ENCODE measurements around the gene CXCR5. TPM values are rescaled to one million over a fixed set of nuclear protein-coding genes. Genes with fewer than 3 reads are reported as not detected.

The CXCR5 gene
- total and polyA plus RNA-seq, 10 donors = 25.0 to 66.6 (median 34.3) TPM

- H3K27me3 ChIP-seq (replicated peaks in 1 of 7) = no peaks in the 10 kb centered on the region
- no peak for TF ChIP-seq POLR2AphosphoS5 (IDR thresholded peaks at IDR 0.05)
- no peak for TF ChIP-seq POLR2A (IDR thresholded peaks at IDR 0.05)
- no peak for TF ChIP-seq CTCF (IDR thresholded peaks at IDR 0.05 in 8 of 11, conservative IDR thresholded peaks at IDR 0.05 in 3 of 11)
- peak overlapping the region; percentile 55 to 98 (median 92) for H3K27ac ChIP-seq
- peaks cover 61 to 95% (median 84%) of the 10 kb centered on the region in 6 donors for H3K4me1 ChIP-seq
- 10 to 30% (median 18%) methylated on average over 7 of the region's 7 CpGs for WGBS, 5 donors
- H3K4me3 ChIP-seq = peak overlapping the region; percentile 75 to 95 (median 88)
- intact Hi-C loops (cut with DNase I; ENCODE audit: low total_unique reads) = no loop called here
- H3K9me3 ChIP-seq = no peaks in the 10 kb centered on the region
- DNase-seq = no peak
- peaks cover 0 to 8% (median 0%) of the 10 kb centered on the region in 6 donors for H3K36me3 ChIP-seq
These were observed 40.3 kb downstream of the CXCR5 start for GRCh38 chr11:118923721-118924587.

- H3K4me1 ChIP-seq = peaks cover 53 to 94% (median 77%) of the 10 kb centered on the region in 6 donors
- intact Hi-C loops (cut with DNase I; ENCODE audit: low total_unique reads) = no loop called here
These were observed 41.2 kb downstream of the CXCR5 start for GRCh38 chr11:118924591-118925585.

GRCh38 chr11:118927554-118928100 is 43.9 kb downstream of the CXCR5 start:
- Histone ChIP-seq H3K27me3 (replicated peaks in 1 of 7) (no peaks in the 10 kb centered on the region), H3K9me3 (no peaks in the 10 kb centered on the region), H3K4me3 (peak overlapping the region in 6 of 8 donors; percentile 70 to 78 (median 76)), H3K4me1 (peaks cover 38 to 76% (median 59%) of the 10 kb centered on the region in 6 donors), H3K27ac (peak overlapping the region; percentile 92 to 98 (median 96)), H3K36me3 (peaks cover 0 to 7% (median 0%) of the 10 kb centered on the region in 6 donors)
- 14 to 25% (median 19%) methylated on average over 3 to 7 of the region's 7 CpGs for WGBS, 5 donors
- intact Hi-C loops (cut with DNase I; ENCODE audit: low total_unique reads) = no loop called here
- no peak for DNase-seq
- TF ChIP-seq POLR2A (IDR thresholded peaks at IDR 0.05) (no peak), POLR2AphosphoS5 (IDR thresholded peaks at IDR 0.05) (no peak), CTCF (IDR thresholded peaks at IDR 0.05 in 8 of 11, conservative IDR thresholded peaks at IDR 0.05 in 3 of 11) (no peak)

More at GRCh38 chr11:118924591-118925585, 41.2 kb downstream of the CXCR5 start:
- 0 to 2% (median 1%) methylated on average over 26 to 45 of the region's 45 CpGs for WGBS, 5 donors
- peak; percentile 92 for DNase-seq
- Histone ChIP-seq H3K36me3 (peaks cover 0 to 8% (median 0%) of the 10 kb centered on the region in 6 donors), H3K27me3 (replicated peaks in 1 of 7) (no peaks in the 10 kb centered on the region), H3K9me3 (no peaks in the 10 kb centered on the region), H3K4me3 (peak overlapping the region; percentile 75 to 95 (median 88)), H3K27ac (peak overlapping the region; percentile 55 to 98 (median 92))
- TF ChIP-seq POLR2A (IDR thresholded peaks at IDR 0.05) = no peak
- peak in 2 of 3 donors; percentile 30 to 50 for TF ChIP-seq POLR2AphosphoS5 (IDR thresholded peaks at IDR 0.05)
- peak in 1 of 11 experiments; percentile 8 for TF ChIP-seq CTCF (IDR thresholded peaks at IDR 0.05 in 8 of 11, conservative IDR thresholded peaks at IDR 0.05 in 3 of 11)

Measured in spleen (tissue), 11 donors.